Upper lobe of right lung (tissue), 1 donor: ENCODE results near the gene KRI1. TPM values are rescaled to one million over a fixed set of nuclear protein-coding genes. Genes with fewer than 3 reads are reported as not detected.

ENCODE experiments used
- ATAC-seq: fragments of 200-7000 bp; cut with Tn5 transposase; one replicate; pipeline ENCODE4 v1.9.1; 2020; ENCODE audit warnings: mild to moderate bottlenecking, moderate library complexity
- DNase-seq: peaks from one replicate; pipeline ENCODE4 v3.0.0-alpha.2; 2020
- H3K27ac ChIP-seq: fragments of 200-600 bp; one replicate; pipeline ENCODE4 v1.8.0; 2022
- H3K27me3 ChIP-seq: fragments of 200-600 bp; one replicate; pipeline ENCODE4 v1.8.0; 2022; ENCODE audit warnings: mild to moderate bottlenecking
- H3K36me3 ChIP-seq: fragments of 200-600 bp; one replicate; pipeline ENCODE4 v1.8.0; 2022
- H3K4me1 ChIP-seq: fragments of 200-600 bp; one replicate; pipeline ENCODE4 v1.8.0; 2022
- H3K4me3 ChIP-seq: fragments of 200-600 bp; one replicate; pipeline ENCODE4 v1.8.0; 2022; ENCODE audit warnings: mild to moderate bottlenecking
- H3K9me3 ChIP-seq: fragments of 200-600 bp; one replicate; pipeline ENCODE4 v1.8.0; 2022
- intact Hi-C: fragments of 100-400 bp; cut with DNase I; formaldehyde crosslinking; loops from one replicate; pipeline ENCODE4 v1.11.0; 2022
- long read RNA-seq: library from polyadenylated mRNA; unstranded; transcript quantifications from one replicate; pipeline ENCODE4 v2.0.0, GENCODE V29; 2021
- total RNA-seq: library from RNA; stranded (reverse); fragmentation: NEBNext Ultra II Directional; extraction: Animal tissue kit (Norgen Biotek cat#: 25700); gene quantifications from one replicate; pipeline ENCODE4 v1.2.1, GENCODE V29; 2021
- TF ChIP-seq, protein P1 (sequence below): fragments of 200-600 bp; IDR thresholded peaks from one replicate; pipeline ENCODE4 v1.8.0; 2022; ENCODE audit warnings: antibody characterized with exemption
- donor health status: DM: no; HTN: yes; CAD: no; lungs with severe emphysema.

The KRI1 gene
- total RNA-seq = 19.6 TPM
- long read RNA-seq, transcript KRI1-201 (19 exons, 3,023 nt) = major isoform, 20 of 47 reads
- long read RNA-seq, partial matches to known transcripts = 10 of 47 reads
- long read RNA-seq, other reads (novel, unspliced or antisense) = 12 of 47 reads

GRCh38 chr19:10565567-10566407 is at the start of gene KRI1:
TSS of gene KRI1 (minus strand) at chr19:10566010. CDS start at chr19:10565999, 11 bp downstream.
- DNase-seq = peak; percentile 99
- Histone ChIP-seq H3K36me3 (peaks cover 9% of the 10 kb centered on the region), H3K4me1 (peaks cover 26% of the 10 kb centered on the region), H3K9me3 (no peaks in the 10 kb centered on the region), H3K4me3 (peak within 1 kb of the TSS; percentile 80), H3K27me3 (no peaks in the 10 kb centered on the region), H3K27ac (peak within 1 kb of the TSS; percentile 87)
- ATAC-seq = peak; percentile 86
- intact Hi-C loops = no loop called here
- TF ChIP-seq, protein P1, sequence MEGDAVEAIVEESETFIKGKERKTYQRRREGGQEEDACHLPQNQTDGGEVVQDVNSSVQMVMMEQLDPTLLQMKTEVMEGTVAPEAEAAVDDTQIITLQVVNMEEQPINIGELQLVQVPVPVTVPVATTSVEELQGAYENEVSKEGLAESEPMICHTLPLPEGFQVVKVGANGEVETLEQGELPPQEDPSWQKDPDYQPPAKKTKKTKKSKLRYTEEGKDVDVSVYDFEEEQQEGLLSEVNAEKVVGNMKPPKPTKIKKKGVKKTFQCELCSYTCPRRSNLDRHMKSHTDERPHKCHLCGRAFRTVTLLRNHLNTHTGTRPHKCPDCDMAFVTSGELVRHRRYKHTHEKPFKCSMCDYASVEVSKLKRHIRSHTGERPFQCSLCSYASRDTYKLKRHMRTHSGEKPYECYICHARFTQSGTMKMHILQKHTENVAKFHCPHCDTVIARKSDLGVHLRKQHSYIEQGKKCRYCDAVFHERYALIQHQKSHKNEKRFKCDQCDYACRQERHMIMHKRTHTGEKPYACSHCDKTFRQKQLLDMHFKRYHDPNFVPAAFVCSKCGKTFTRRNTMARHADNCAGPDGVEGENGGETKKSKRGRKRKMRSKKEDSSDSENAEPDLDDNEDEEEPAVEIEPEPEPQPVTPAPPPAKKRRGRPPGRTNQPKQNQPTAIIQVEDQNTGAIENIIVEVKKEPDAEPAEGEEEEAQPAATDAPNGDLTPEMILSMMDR = peak; percentile 33

DNA sequence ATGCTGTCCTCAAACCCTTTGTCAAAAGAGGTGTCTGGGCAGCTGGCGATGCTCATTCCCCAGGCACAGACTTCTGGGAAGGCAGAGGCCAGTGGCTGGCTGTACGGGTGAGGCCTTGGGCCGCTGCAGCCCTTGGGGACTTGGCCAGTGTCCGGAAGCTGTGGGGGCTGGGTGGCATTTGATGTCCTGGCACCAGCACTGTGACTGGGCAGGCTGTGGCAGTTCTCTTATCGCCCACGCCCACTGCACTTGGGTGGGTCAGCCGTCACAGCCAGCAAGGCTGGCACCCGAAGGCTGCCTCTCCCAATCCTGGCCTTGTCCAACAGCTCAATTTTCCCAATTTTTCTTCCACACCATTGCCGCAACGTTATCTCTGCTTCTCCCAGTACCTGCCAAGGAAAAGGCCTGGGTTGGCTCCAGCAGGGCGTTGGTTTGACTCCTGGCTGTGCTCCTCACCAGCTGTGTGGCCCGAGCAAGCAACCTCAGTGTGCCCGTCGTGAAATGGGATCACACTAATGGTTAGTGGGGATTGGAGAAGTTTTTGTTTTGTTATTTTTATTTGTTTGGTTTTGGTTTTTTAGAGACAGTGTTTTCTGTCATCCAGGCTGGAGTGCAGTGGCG is 46.8 kb upstream of the KRI1 start:
- Histone ChIP-seq H3K9me3 (no peaks in the 10 kb centered on the region), H3K27me3 (no peaks in the 10 kb centered on the region), H3K36me3 (no peaks in the 10 kb centered on the region), H3K27ac (peak overlapping the region; percentile 83), H3K4me3 (no peak overlapping the region), H3K4me1 (peaks cover 54% of the 10 kb centered on the region)
- intact Hi-C loops = no loop called here
- peak; percentile 91 for DNase-seq
- TF ChIP-seq, protein P1 = no peak
- ATAC-seq = peak; percentile 98

- DNase-seq (no peak), ATAC-seq (no peak)
- peaks cover 54% of the 10 kb centered on the region for H3K4me1 ChIP-seq
- no peaks in the 10 kb centered on the region for H3K9me3 ChIP-seq
- H3K4me3 ChIP-seq = no peak overlapping the region
- TF ChIP-seq, protein P1 = no peak
- intact Hi-C loops = no loop called here
- no peaks in the 10 kb centered on the region for H3K27me3 ChIP-seq
- H3K36me3 ChIP-seq = no peaks in the 10 kb centered on the region
- H3K27ac ChIP-seq = peak overlapping the region; percentile 83
Measured at GRCh38 chr19:10611907-10612306, 46.1 kb upstream of the KRI1 start.

DNA sequence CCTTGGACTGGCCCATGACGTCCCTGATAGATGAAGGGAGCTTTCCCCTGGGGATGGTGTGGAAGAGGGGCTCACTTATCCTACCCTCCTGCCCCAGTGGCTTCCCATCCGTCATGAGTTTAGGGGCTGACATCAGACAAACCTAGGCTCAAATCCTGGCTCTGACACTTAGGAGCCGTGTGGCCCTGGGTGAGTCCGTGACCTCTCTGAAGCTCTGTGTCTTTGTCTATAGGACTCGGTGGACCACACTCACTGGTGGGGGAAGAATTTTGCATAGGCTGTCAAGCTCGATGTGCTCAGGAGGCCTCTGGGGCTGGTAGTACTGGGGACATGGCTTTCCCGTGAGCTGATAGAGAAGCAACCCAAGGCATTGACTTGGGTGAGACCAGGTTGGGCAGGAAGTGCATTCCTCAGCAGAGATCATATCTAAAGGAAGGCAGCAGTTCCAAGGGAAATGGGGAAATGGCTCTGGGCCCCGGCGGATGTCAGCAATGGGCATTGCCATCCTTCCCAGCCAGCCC is 38.7 kb upstream of the KRI1 start:
- DNase-seq = no peak
- intact Hi-C loops = no loop called here
- Histone ChIP-seq H3K27ac (peak overlapping the region; percentile 95), H3K27me3 (no peaks in the 10 kb centered on the region), H3K4me1 (peaks cover 38% of the 10 kb centered on the region), H3K36me3 (no peaks in the 10 kb centered on the region), H3K9me3 (no peaks in the 10 kb centered on the region), H3K4me3 (peak overlapping the region; percentile 96)
- TF ChIP-seq, protein P1 = no peak
- ATAC-seq = peak; percentile 20

- no peaks in the 10 kb centered on the region for H3K27me3 ChIP-seq
- TF ChIP-seq, protein P1 = no peak
- H3K4me1 ChIP-seq = peaks cover 35% of the 10 kb centered on the region
- peak overlapping the region; percentile 96 for H3K4me3 ChIP-seq
- H3K27ac ChIP-seq = peak overlapping the region; percentile 95
- intact Hi-C loops = no loop called here
- no peak for DNase-seq
- H3K36me3 ChIP-seq = no peaks in the 10 kb centered on the region
- no peaks in the 10 kb centered on the region for H3K9me3 ChIP-seq
- peak; percentile 63 for ATAC-seq
Measured at GRCh38 chr19:10603873-10604459, 38.2 kb upstream of the KRI1 start.
